Tibial nerve (tissue), 4 donors: ENCODE results near the gene USP35. TPM values are rescaled to one million over a fixed set of nuclear protein-coding genes. Genes with fewer than 3 reads are reported as not detected.

Experiments
- DNase-seq, 2 donors: peaks; one replicate each; pipeline ENCODE4 v3.0.0-alpha.2; 2019; ENCODE audit warnings: low spot score in 2 of 2
- H3K27ac ChIP-seq, 4 donors: fragments of 200-600 bp; sonication (generic) in 3 of 4; one replicate each; pipeline ENCODE4 v1.5.1; 2017 to 2019; ENCODE audit warnings: mild to moderate bottlenecking in 1 of 4
- H3K27me3 ChIP-seq, 2 donors: fragments of 200-600 bp; sonication (generic) in 1 of 2; one replicate each; pipeline versions ENCODE4 v1.5.1 to v1.6.0; 2017 to 2019
- H3K36me3 ChIP-seq, 3 donors: fragments of 200-600 bp; sonication (generic); one replicate each; pipeline ENCODE4 v1.5.1; 2018 to 2019
- H3K4me1 ChIP-seq, 4 donors: fragments of 200-600 bp; sonication (generic) in 3 of 4; one replicate each; pipeline ENCODE4 v1.5.1; 2017 to 2019
- H3K4me3 ChIP-seq, 4 donors: fragments of 200-600 bp; sonication (generic) in 3 of 4; one replicate each; pipeline ENCODE4 v1.5.1; 2017 to 2019; ENCODE audit warnings: mild to moderate bottlenecking in 1 of 4, moderate library complexity in 1 of 4
- H3K9me3 ChIP-seq, 4 donors: fragments of 200-600 bp; sonication (generic) in 3 of 4; one replicate each; pipeline ENCODE4 v1.5.1; 2017 to 2019
- CTCF ChIP-seq, 5 experiments: fragments of 200-600 bp in 3 of 5; fragments of 450-650 bp in 2 of 5; sonication (generic) in 3 of 5; IDR thresholded peaks; one replicate each; pipeline ENCODE4 v1.5.1; 2016 to 2019; ENCODE audit warnings: antibody characterized with exemption in 5 of 5, mild to moderate bottlenecking in 3 of 5, moderate library complexity in 2 of 5
- EP300 ChIP-seq, 2 donors: sonication (generic); formaldehyde crosslinking; IDR thresholded peaks; one replicate each; pipeline ENCODE4 v1.6.1; 2017; ENCODE audit warnings: antibody characterized with exemption in 2 of 2, mild to moderate bottlenecking in 1 of 2
- POLR2A ChIP-seq, 2 donors: fragments of 450-650 bp; IDR thresholded peaks; one replicate each; pipeline ENCODE4 v1.6.1; 2017; ENCODE audit warnings: antibody characterized with exemption in 2 of 2, mild to moderate bottlenecking in 2 of 2, moderate library complexity in 2 of 2
- WGBS, 2 donors: methylation state at CpG; one replicate each; pipeline ENCODE4 v1.1.5; 2018; 5-methylcytosine and 5-hydroxymethylcytosine counted together
- total RNA-seq, 4 donors: library from RNA; depleted of rRNA; stranded (reverse); fragments of >200 nt; gene quantifications; one replicate each; pipeline ENCODE4 v1.1.0, GENCODE V29; 2016

USP35 gene
- total RNA-seq, 4 donors from 2014 or later, result 10.9 to 23.1 (median 12.6) TPM

- Histone ChIP-seq H3K9me3 (no peaks in the 10 kb centered on the region), H3K27ac (peak overlapping the region in 1 of 4 donors; percentile 15), H3K36me3 (peaks cover 0 to 83% (median 6%) of the 10 kb centered on the region in 3 donors), H3K27me3 (no peaks in the 10 kb centered on the region), H3K4me3 (no peak overlapping the region), H3K4me1 (peaks cover 0 to 7% (median 0%) of the 10 kb centered on the region in 4 donors)
- 84 to 87% methylated on average over 5 of the region's 5 CpGs for WGBS, 2 donors
- TF ChIP-seq EP300 (IDR thresholded peaks at IDR 0.05) (no peak), CTCF (IDR thresholded peaks at IDR 0.05) (no peak), POLR2A (IDR thresholded peaks at IDR 0.05) (no peak)
- DNase-seq, result no peak
Measured at GRCh38 chr11:78216571-78217287, 28.0 kb downstream of the USP35 start.

GRCh38 chr11:78217650-78218541 is 29.2 kb downstream of the USP35 start:
- DNase-seq, result no peak

GRCh38 chr11:78218707-78219492 is 30.2 kb downstream of the USP35 start:
- DNase-seq, result no peak
- no peaks in the 10 kb centered on the region for H3K27me3 ChIP-seq
- no peak overlapping the region for H3K27ac ChIP-seq
- no peaks in the 10 kb centered on the region for H3K4me1 ChIP-seq
- H3K9me3 ChIP-seq, result no peaks in the 10 kb centered on the region
- no peak for TF ChIP-seq CTCF (IDR thresholded peaks at IDR 0.05)
- no peak for TF ChIP-seq EP300 (IDR thresholded peaks at IDR 0.05)
- WGBS, 2 donors, result 83 to 85% methylated on average over 9 to 11 of the region's 11 CpGs
- H3K4me3 ChIP-seq, result no peak overlapping the region
- H3K36me3 ChIP-seq, result peaks cover 0 to 96% (median 14%) of the 10 kb centered on the region in 3 donors

More at GRCh38 chr11:78217650-78218541, 29.2 kb downstream of the USP35 start:
- Histone ChIP-seq H3K4me1 (peaks cover 0 to 2% (median 0%) of the 10 kb centered on the region in 4 donors), H3K27me3 (no peaks in the 10 kb centered on the region), H3K36me3 (peaks cover 0 to 93% (median 11%) of the 10 kb centered on the region in 3 donors), H3K27ac (no peak overlapping the region), H3K9me3 (no peaks in the 10 kb centered on the region), H3K4me3 (no peak overlapping the region)
- TF ChIP-seq POLR2A (IDR thresholded peaks at IDR 0.05) (no peak), CTCF (IDR thresholded peaks at IDR 0.05) (no peak), EP300 (IDR thresholded peaks at IDR 0.05) (no peak)
- 93 to 95% methylated on average over 14 of the region's 14 CpGs for WGBS, 2 donors

GRCh38 chr11:78219493-78220217 is 30.9 kb downstream of the USP35 start:
- WGBS, 2 donors, result 83% methylated on average over 7 of the region's 7 CpGs
- no peak for DNase-seq
- peaks cover 0 to 98% (median 14%) of the 10 kb centered on the region in 3 donors for H3K36me3 ChIP-seq

More at GRCh38 chr11:78219493-78220217, 30.9 kb downstream of the USP35 start:
- Histone ChIP-seq H3K27me3 (no peaks in the 10 kb centered on the region), H3K27ac (no peak overlapping the region), H3K9me3 (no peaks in the 10 kb centered on the region), H3K4me3 (no peak overlapping the region), H3K4me1 (no peaks in the 10 kb centered on the region)
- no peak for TF ChIP-seq POLR2A (IDR thresholded peaks at IDR 0.05)
- no peak for TF ChIP-seq EP300 (IDR thresholded peaks at IDR 0.05)
- no peak for TF ChIP-seq CTCF (IDR thresholded peaks at IDR 0.05)
